Right lobe of liver (tissue), 6 donors: Measurements from ENCODE around the gene BCL2L14. TPM values are rescaled to one million over a fixed set of nuclear protein-coding genes. Genes with fewer than 3 reads are reported as not detected.

Experiments
- ATAC-seq, 4 donors: fragments of 200-7000 bp; cut with Tn5 transposase; one replicate each; pipeline ENCODE4 v1.9.1; 2020; ENCODE audit warnings: mild to moderate bottlenecking in 4 of 4, moderate library complexity in 4 of 4
- DNase-seq, 3 donors: peaks; one replicate each; pipeline ENCODE4 v3.0.0-alpha.2; 2020
- H3K27ac ChIP-seq, 3 donors: fragments of 200-600 bp; one replicate each; pipeline ENCODE4 v1.8.0; 2022
- H3K27me3 ChIP-seq, 2 donors: fragments of 200-600 bp; one replicate each; pipeline ENCODE4 v1.8.0; 2022
- H3K36me3 ChIP-seq, 4 donors: fragments of 200-600 bp; sonication (generic) in 1 of 4; one replicate each; pipeline versions ENCODE4 v1.5.1 to v1.8.0; 2017 to 2022; ENCODE audit warnings: control low read depth in 1 of 4
- H3K4me1 ChIP-seq, 4 donors: fragments of 200-600 bp; sonication (generic) in 1 of 4; one replicate each; pipeline versions ENCODE4 v1.5.1 to v1.8.0; 2017 to 2022; ENCODE audit warnings: control low read depth in 1 of 4
- H3K4me3 ChIP-seq, 3 donors: fragments of 200-600 bp; one replicate each; pipeline ENCODE4 v1.8.0; 2022
- H3K9me3 ChIP-seq, 4 donors: fragments of 200-600 bp; sonication (generic) in 1 of 4; one replicate each; pipeline versions ENCODE4 v1.5.1 to v1.8.0; 2017 to 2022; ENCODE audit warnings: control low read depth in 1 of 4
- POLR2A ChIP-seq: fragments of 450-650 bp; IDR thresholded peaks from one replicate; pipeline ENCODE4 v1.6.1; 2017; ENCODE audit warnings: antibody characterized with exemption, mild to moderate bottlenecking
- WGBS: methylation state at CpG from one replicate; pipeline ENCODE4 v1.1.6; 2018; ENCODE audit warnings: low coverage, low lambda C conversion rate; ENCODE audit not compliant: insufficient coverage; ENCODE audit errors: missing lambda C conversion rate; 5-methylcytosine and 5-hydroxymethylcytosine counted together
- intact Hi-C, 2 donors: fragments of 100-400 bp; cut with DNase I; formaldehyde crosslinking; loops; one replicate each; pipeline versions ENCODE4 v1.11.2 to v1.14.1; 2022
- total RNA-seq, 6 experiments: library from RNA; depleted of rRNA in 2 of 6; stranded (reverse); fragments of >200 nt in 2 of 6; fragmentation: NEBNext Ultra II Directional in 3 of 6; extraction: Animal tissue kit (Norgen Biotek cat#: 25700) in 3 of 6; gene quantifications; one replicate each; pipeline versions ENCODE4 v1.1.0 to v1.2.4, GENCODE V29; 2016 to 2023
- TF ChIP-seq, protein P1 (sequence below), 4 donors: fragments of 200-600 bp in 3 of 4; fragments of 450-650 bp in 1 of 4; IDR thresholded peaks; one replicate each; pipeline versions ENCODE4 v1.5.1 to v1.8.0; 2016 to 2022; ENCODE audit warnings: antibody characterized with exemption in 4 of 4, mild to moderate bottlenecking in 2 of 4
- donor health status: DM: no; HTN: yes; CAD: no.
- donor health status: DM: no; HTN: no; CAD: no.
- donor health status: DM: no; HTN: no; CAD: no.
- donor health status: DM: no; HTN: yes; CAD: no.
- donor health status: DM: no; HTN: yes; CAD: no.

BCL2L14 gene
- total RNA-seq, 6 experiments from 2014 or later, result 0.14 to 1.1 TPM; not detected in 4

DNA sequence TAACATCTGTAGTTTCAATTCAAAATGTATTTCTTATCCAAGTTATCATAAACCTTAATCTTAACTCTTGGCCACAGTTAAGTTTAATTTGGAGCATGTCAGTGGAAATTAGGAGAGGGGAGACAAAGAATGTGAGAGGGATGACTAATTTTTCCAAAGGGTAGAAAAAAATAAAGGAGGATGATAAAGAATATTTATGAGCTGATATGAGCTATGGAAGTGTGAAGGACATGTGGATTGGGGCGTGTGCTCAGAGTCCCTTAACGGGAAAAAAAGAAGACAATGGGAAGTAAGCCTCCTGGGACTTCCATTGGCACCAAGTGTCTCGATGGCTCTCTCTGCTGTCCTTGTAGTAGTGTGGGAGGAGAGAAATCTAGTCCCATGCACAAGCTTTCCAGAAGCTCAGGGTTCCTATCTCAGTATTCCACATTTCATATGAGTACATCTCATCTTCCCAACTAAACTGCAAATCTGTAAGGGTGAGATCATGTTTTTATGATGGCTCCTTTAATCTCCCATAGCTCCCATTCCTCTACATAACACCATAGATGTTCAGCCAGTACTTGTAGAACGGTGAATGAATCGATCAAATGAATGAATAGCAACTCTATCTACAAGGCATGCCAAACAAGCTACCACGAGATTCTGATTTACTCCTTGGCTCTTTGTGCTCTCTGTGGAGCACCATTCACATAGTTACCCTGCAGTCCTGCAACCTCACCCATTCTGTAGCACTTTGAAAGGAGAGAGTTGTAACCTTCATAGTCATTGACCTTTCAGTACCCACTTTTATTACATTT lies 27.4 kb downstream of the BCL2L14 start:
- no peak for DNase-seq
- no peaks in the 10 kb centered on the region for H3K36me3 ChIP-seq
- H3K27me3 ChIP-seq, result no peaks in the 10 kb centered on the region
- no peak overlapping the region for H3K4me3 ChIP-seq
- H3K9me3 ChIP-seq, result no peaks in the 10 kb centered on the region
- peaks cover 0 to 2% (median 0%) of the 10 kb centered on the region in 4 donors for H3K4me1 ChIP-seq
- no peak for ATAC-seq
- intact Hi-C loops, result no loop called here
- TF ChIP-seq, protein P1, sequence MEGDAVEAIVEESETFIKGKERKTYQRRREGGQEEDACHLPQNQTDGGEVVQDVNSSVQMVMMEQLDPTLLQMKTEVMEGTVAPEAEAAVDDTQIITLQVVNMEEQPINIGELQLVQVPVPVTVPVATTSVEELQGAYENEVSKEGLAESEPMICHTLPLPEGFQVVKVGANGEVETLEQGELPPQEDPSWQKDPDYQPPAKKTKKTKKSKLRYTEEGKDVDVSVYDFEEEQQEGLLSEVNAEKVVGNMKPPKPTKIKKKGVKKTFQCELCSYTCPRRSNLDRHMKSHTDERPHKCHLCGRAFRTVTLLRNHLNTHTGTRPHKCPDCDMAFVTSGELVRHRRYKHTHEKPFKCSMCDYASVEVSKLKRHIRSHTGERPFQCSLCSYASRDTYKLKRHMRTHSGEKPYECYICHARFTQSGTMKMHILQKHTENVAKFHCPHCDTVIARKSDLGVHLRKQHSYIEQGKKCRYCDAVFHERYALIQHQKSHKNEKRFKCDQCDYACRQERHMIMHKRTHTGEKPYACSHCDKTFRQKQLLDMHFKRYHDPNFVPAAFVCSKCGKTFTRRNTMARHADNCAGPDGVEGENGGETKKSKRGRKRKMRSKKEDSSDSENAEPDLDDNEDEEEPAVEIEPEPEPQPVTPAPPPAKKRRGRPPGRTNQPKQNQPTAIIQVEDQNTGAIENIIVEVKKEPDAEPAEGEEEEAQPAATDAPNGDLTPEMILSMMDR (IDR thresholded peaks at IDR 0.05), result no peak
- TF ChIP-seq POLR2A, result no peak
- no peak overlapping the region for H3K27ac ChIP-seq
- 73% methylated on average over 6 of the region's 6 CpGs for WGBS

DNA sequence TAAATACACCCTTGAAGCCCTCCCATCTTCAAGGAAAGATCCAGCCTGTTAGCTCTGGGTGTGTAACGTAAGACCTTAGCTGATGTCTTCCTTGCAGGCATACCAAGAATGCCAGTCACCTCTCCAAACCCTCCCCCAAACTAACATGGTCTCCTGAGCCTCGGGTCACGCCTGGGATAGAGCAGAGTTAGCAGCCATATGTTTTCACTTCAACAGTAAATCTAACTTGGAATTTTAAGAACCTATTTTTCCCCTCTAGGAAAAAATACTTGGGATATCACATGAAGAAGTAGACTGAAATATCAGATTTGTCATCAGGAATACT lies 27.9 kb downstream of the BCL2L14 start:
- H3K27me3 ChIP-seq, result no peaks in the 10 kb centered on the region
- H3K9me3 ChIP-seq, result no peaks in the 10 kb centered on the region
- no peak for TF ChIP-seq POLR2A
- TF ChIP-seq, protein P1 (IDR thresholded peaks at IDR 0.05), result no peak
- 85% methylated on average over 3 of the region's 3 CpGs for WGBS
- no peak overlapping the region for H3K27ac ChIP-seq
- ATAC-seq, result no peak
- no peaks in the 10 kb centered on the region for H3K4me1 ChIP-seq
- DNase-seq, result no peak
- no peak overlapping the region for H3K4me3 ChIP-seq
- intact Hi-C loops, result no loop called here
- no peaks in the 10 kb centered on the region for H3K36me3 ChIP-seq

DNA sequence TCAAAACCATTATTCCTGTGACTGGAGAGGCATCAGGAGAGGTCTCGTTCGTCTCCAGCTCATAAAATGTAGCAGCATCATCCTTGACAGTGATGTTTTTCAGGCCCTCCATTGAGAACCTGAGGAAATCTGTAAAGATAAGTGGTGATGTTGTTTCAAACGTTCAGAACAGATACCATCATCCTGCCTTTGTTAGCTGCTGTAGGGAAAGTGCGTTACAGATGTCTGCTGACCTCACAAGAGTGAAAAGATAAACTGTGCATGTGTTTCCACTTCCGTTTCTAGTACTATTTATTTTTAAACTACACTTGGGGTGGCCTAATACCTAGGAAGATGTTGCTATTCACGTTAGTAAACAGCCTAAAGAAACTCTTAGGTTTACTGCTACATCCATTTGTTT lies 28.4 kb downstream of the BCL2L14 start:
- DNase-seq (no peak), ATAC-seq (peak; percentile 55 to 79 (median 68))
- TF ChIP-seq, protein P1 (IDR thresholded peaks at IDR 0.05), result no peak
- TF ChIP-seq POLR2A, result no peak
- intact Hi-C loops, result no loop called here
- WGBS, result 58% methylated on average over 4 of the region's 6 CpGs
- H3K27me3 ChIP-seq, result no peaks in the 10 kb centered on the region
- no peak overlapping the region for H3K27ac ChIP-seq
- no peak overlapping the region for H3K4me3 ChIP-seq
- H3K4me1 ChIP-seq, result no peaks in the 10 kb centered on the region
- no peaks in the 10 kb centered on the region for H3K9me3 ChIP-seq
- H3K36me3 ChIP-seq, result no peaks in the 10 kb centered on the region

DNA sequence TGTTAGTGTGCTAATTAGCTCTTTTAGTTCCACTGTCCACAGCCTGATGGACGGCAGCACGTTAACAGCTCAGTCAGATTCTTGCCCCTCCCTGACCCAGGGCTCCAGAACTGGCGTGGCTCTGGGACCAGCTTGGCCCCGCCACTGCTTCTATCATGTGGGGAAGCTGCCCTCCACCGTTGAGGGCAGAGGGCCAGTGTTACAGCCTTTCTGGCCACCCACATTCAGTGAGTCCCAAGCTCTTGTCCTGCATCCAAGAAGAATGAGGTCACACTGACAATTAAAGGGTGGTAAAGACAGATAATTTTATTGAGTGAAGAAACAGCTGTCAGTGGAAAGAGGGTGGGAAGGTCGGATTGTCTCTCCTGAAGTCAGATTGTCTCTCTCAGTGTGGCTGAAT lies 36.9 kb downstream of the BCL2L14 start:
- no peak overlapping the region for H3K4me3 ChIP-seq
- 69% methylated on average over 2 of the region's 6 CpGs for WGBS
- DNase-seq (no peak), ATAC-seq (no peak)
- no peaks in the 10 kb centered on the region for H3K4me1 ChIP-seq
- no peaks in the 10 kb centered on the region for H3K27me3 ChIP-seq
- no peak overlapping the region for H3K27ac ChIP-seq
- TF ChIP-seq POLR2A, result no peak
- TF ChIP-seq, protein P1 (IDR thresholded peaks at IDR 0.05), result no peak
- intact Hi-C loops, result no loop called here
- no peaks in the 10 kb centered on the region for H3K36me3 ChIP-seq
- no peaks in the 10 kb centered on the region for H3K9me3 ChIP-seq
